ENCODE results near the gene XIRP2. TPM values are rescaled to one million over a fixed set of nuclear protein-coding genes. Genes with fewer than 3 reads are reported as not detected.

Gene XIRP2
- total and polyA plus RNA-seq, 10 of the 15 experiments (the other 5 are each of a cell fraction or from before 2014, with no cell fraction given) = 0.03 TPM; not detected in 9

- TF ChIP-seq ZNF207 (IDR thresholded peaks at IDR 0.05; ENCODE audit: borderline replicate concordance) (no peak), RBBP5 (conservative IDR thresholded peaks at IDR 0.05) (no peak), MEF2B (IDR thresholded peaks at IDR 0.05; ENCODE audit: partially characterized antibody, poor library complexity, severe bottlenecking) (no peak), CEBPB (IDR thresholded peaks at IDR 0.05; ENCODE audit: borderline replicate concordance in 1 of 2, low read depth in 2 of 2, low read length in 2 of 2) (no peak), CBX5 (IDR thresholded peaks at IDR 0.05; ENCODE audit: low read depth) (no peak), MTA2 (IDR thresholded peaks at IDR 0.05; ENCODE audit: low read depth) (no peak), LARP7 (IDR thresholded peaks at IDR 0.05) (no peak), NR2F1 (conservative IDR thresholded peaks at IDR 0.05) (no peak), NFYB (IDR thresholded peaks at IDR 0.05; ENCODE audit: insufficient read depth, low read depth, low read length) (no peak)
- TF ChIP-seq, protein P1, sequence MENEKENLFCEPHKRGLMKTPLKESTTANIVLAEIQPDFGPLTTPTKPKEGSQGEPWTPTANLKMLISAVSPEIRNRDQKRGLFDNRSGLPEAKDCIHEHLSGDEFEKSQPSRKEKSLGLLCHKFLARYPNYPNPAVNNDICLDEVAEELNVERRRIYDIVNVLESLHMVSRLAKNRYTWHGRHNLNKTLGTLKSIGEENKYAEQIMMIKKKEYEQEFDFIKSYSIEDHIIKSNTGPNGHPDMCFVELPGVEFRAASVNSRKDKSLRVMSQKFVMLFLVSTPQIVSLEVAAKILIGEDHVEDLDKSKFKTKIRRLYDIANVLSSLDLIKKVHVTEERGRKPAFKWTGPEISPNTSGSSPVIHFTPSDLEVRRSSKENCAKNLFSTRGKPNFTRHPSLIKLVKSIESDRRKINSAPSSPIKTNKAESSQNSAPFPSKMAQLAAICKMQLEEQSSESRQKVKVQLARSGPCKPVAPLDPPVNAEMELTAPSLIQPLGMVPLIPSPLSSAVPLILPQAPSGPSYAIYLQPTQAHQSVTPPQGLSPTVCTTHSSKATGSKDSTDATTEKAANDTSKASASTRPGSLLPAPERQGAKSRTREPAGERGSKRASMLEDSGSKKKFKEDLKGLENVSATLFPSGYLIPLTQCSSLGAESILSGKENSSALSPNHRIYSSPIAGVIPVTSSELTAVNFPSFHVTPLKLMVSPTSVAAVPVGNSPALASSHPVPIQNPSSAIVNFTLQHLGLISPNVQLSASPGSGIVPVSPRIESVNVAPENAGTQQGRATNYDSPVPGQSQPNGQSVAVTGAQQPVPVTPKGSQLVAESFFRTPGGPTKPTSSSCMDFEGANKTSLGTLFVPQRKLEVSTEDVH (IDR thresholded peaks at IDR 0.05; ENCODE audit: low read depth, partially characterized antibody) = no peak
These were observed 71.3 kb downstream of the XIRP2 start (continued) for GRCh38 chr2:166959556-166959955.

DNA sequence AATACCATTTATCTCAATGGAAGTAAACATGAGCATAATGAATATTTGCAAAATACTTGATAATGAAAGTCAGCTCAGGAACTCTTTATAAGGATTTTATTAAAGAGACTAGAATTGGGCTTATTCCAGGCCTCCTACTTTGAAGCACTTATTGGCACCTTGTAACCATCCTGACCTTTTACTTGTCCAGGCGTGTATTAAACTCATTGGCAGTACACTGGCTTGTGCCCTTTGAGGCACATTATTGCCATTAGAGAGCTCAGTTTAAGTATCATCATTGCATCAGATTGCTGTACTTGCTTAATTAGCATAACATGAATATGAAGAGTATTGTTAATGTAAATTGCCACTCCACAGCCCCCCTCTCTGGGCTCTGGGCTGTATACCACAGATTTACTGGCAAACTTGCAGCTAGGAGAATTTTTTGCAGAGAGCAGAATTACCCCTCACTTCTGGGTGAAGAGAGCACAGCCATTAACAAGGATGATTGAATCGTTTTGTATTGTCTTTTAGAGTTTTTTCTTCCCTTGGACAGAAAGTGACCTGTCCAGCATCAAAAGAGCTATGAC lies 72.5 kb downstream of the XIRP2 start:
- no peak overlapping the region for H2AFZ ChIP-seq (ENCODE audit: control insufficient read depth, low read depth, low read length)
- no peaks in the 10 kb centered on the region for H3K4me1 ChIP-seq (ENCODE audit: control insufficient read depth, insufficient read depth, low read length)
- H4K20me1 ChIP-seq (ENCODE audit: control insufficient read depth, insufficient read depth) = no peaks in the 10 kb centered on the region
- no peak overlapping the region for H3K4me3 ChIP-seq
- no peaks in the 10 kb centered on the region for H3K27me3 ChIP-seq (replicated peaks in 1 of 2; ENCODE audit: control insufficient read depth in 2 of 2, insufficient read depth in 2 of 2, low read length in 1 of 2)
- H3K9me3 ChIP-seq (replicated peaks; ENCODE audit: control insufficient read depth, insufficient read depth, low read length) = no peaks in the 10 kb centered on the region
- H3K4me2 ChIP-seq (ENCODE audit: control insufficient read depth, insufficient read depth) = no peak overlapping the region
- no TSS peak for BruUV-seq (replicated peaks)
- H3K36me3 ChIP-seq (ENCODE audit: control insufficient read depth in 2 of 2, insufficient read depth in 2 of 2, low read length in 1 of 2) = no peaks in the 10 kb centered on the region
- FAIRE-seq (no peak), ATAC-seq (no peak), DNase-seq (ENCODE audit: low read depth, low spot score) (no peak)
- ChIA-PET CTCF (interaction anchor here (0.6 kb wide), 1 partner anchor 1558 kb away, joined by 3 read pairs; no protein-coding TSS in a partner anchor), POLR2A (no interaction called here), RAD21 (ENCODE audit: unreplicated experiment) (no interaction called here), SMC1A (ENCODE audit: uncharacterized antibody, unreplicated experiment) (interaction anchor here (1.0 kb wide), 1 partner anchor 12 kb away, joined by 3 read pairs; no protein-coding TSS in a partner anchor)
- in situ Hi-C loops (cut with MboI) = no loop called here
- no peak overlapping the region for H3K27ac ChIP-seq (ENCODE audit: control insufficient read depth, insufficient read depth)
- H3K79me2 ChIP-seq (ENCODE audit: control insufficient read depth, insufficient read depth, low read length) = no peaks in the 10 kb centered on the region
- 11% methylated on average over 2 of the region's 2 CpGs for WGBS (ENCODE audit: insufficient coverage, insufficient replicate concordance, low lambda C conversion rate, missing lambda C conversion rate)
- intact Hi-C loops (cut with micrococcal nuclease; ENCODE audit: unreplicated experiment) = no loop called here
- no peak overlapping the region for H3K9ac ChIP-seq (ENCODE audit: control insufficient read depth, insufficient read depth, low read length)
- TF ChIP-seq NR2C1 (IDR thresholded peaks at IDR 0.05) = no peak
- TF ChIP-seq HCFC1 (IDR thresholded peaks at IDR 0.05; ENCODE audit: low read length) = no peak
- TF ChIP-seq, protein P2, sequence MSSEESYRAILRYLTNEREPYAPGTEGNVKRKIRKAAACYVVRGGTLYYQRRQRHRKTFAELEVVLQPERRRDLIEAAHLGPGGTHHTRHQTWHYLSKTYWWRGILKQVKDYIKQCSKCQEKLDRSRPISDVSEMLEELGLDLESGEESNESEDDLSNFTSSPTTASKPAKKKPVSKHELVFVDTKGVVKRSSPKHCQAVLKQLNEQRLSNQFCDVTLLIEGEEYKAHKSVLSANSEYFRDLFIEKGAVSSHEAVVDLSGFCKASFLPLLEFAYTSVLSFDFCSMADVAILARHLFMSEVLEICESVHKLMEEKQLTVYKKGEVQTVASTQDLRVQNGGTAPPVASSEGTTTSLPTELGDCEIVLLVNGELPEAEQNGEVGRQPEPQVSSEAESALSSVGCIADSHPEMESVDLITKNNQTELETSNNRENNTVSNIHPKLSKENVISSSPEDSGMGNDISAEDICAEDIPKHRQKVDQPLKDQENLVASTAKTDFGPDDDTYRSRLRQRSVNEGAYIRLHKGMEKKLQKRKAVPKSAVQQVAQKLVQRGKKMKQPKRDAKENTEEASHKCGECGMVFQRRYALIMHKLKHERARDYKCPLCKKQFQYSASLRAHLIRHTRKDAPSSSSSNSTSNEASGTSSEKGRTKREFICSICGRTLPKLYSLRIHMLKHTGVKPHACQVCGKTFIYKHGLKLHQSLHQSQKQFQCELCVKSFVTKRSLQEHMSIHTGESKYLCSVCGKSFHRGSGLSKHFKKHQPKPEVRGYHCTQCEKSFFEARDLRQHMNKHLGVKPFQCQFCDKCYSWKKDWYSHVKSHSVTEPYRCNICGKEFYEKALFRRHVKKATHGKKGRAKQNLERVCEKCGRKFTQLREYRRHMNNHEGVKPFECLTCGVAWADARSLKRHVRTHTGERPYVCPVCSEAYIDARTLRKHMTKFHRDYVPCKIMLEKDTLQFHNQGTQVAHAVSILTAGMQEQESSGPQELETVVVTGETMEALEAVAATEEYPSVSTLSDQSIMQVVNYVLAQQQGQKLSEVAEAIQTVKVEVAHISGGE (CRISPR knock-in tag; IDR thresholded peaks at IDR 0.05) = no peak
- no peak for TF ChIP-seq IRF5 (IDR thresholded peaks at IDR 0.05; ENCODE audit: borderline replicate concordance)
- no peak for TF ChIP-seq ESRRA (IDR thresholded peaks at IDR 0.05; ENCODE audit: low read length)
- TF ChIP-seq JUNB (IDR thresholded peaks at IDR 0.05) = no peak
- no peak for TF ChIP-seq FOS (IDR thresholded peaks at IDR 0.05; ENCODE audit: borderline replicate concordance, extremely low read depth, insufficient read length)
